Gastrocnemius medialis (tissue), 4 donors: ENCODE measurements around the gene COL24A1. TPM values are rescaled to one million over a fixed set of nuclear protein-coding genes. Genes with fewer than 3 reads are reported as not detected.

Source experiments
- ATAC-seq, 2 donors: fragments of 150-250 bp; one replicate each; pipeline ENCODE4 v1.9.1; 2016
- DNase-seq, 2 donors: peaks; one replicate each; pipeline ENCODE4 v3.0.0-alpha.2; 2019
- H3K27ac ChIP-seq, 4 donors: fragments of 200-600 bp; sonication (generic); 1 replicate in 1 of 4; 2 replicates in 3 of 4; pipeline ENCODE4 v1.5.1; 2016 to 2018; ENCODE audit warnings: mild to moderate bottlenecking in 2 of 4, moderate library complexity in 1 of 4
- H3K27me3 ChIP-seq, 3 donors: fragments of 200-600 bp; sonication (generic) in 2 of 3; 1 replicate in 1 of 3; 2 replicates in 2 of 3; pipeline versions ENCODE4 v1.5.1 to v1.6.0; 2016 to 2019; ENCODE audit warnings: mild to moderate bottlenecking in 1 of 3, moderate library complexity in 1 of 3
- H3K36me3 ChIP-seq, 2 donors: fragments of 200-600 bp; sonication (generic) in 1 of 2; one replicate each; pipeline ENCODE4 v1.5.1; 2017 to 2018
- H3K4me1 ChIP-seq, 2 donors: fragments of 200-600 bp; sonication (generic) in 1 of 2; one replicate each; pipeline ENCODE4 v1.5.1; 2016 to 2017; ENCODE audit warnings: mild to moderate bottlenecking in 2 of 2
- H3K4me3 ChIP-seq, 4 donors: fragments of 200-600 bp; sonication (generic) in 3 of 4; 1 replicate in 1 of 4; 2 replicates in 3 of 4; pipeline ENCODE4 v1.5.1; 2016 to 2019; ENCODE audit warnings: mild to moderate bottlenecking in 2 of 4
- H3K9me3 ChIP-seq, 3 donors: fragments of 200-600 bp; sonication (generic) in 2 of 3; 1 replicate in 1 of 3; 2 replicates in 2 of 3; pipeline ENCODE4 v1.5.1; 2016 to 2019
- POLR2A ChIP-seq, 2 donors: fragments of 450-650 bp; IDR thresholded peaks; one replicate each; pipeline ENCODE4 v1.6.1; 2017; ENCODE audit warnings: antibody characterized with exemption in 2 of 2, mild to moderate bottlenecking in 2 of 2, moderate library complexity in 2 of 2
- in situ Hi-C, 4 donors: fragments of 200-750 bp; cut with MboI; loops; one replicate each; pipeline versions ENCODE4 v1.15.0 to v1.8.0; 2017; ENCODE audit warnings: low sequenced_read_pairs in 4 of 4
- intact Hi-C: fragments of 100-400 bp; cut with DNase I; formaldehyde crosslinking; loops from one replicate; pipeline ENCODE4 v1.15.1; 2023; ENCODE audit warnings: low total_unique reads
- total RNA-seq, 4 donors: library from RNA; depleted of rRNA; stranded (reverse); fragments of >200 nt; gene quantifications; one replicate each; pipeline versions ENCODE4 v1.1.0 to v1.2.3, GENCODE V29; 2016
- TF ChIP-seq, protein P1 (sequence below), 5 experiments: fragments of 450-650 bp in 3 of 5; fragments of 200-600 bp in 2 of 5; sonication (generic) in 2 of 5; IDR thresholded peaks in 4 of 5; conservative IDR thresholded peaks in 1 of 5; 1 replicate in 4 of 5; 2 replicates in 1 of 5; pipeline ENCODE4 v1.5.1; 2016 to 2019; ENCODE audit warnings: antibody characterized with exemption in 5 of 5, mild to moderate bottlenecking in 3 of 5, moderate library complexity in 3 of 5

COL24A1 gene
- total RNA-seq, 4 donors from 2014 or later = 0.09 to 0.36 TPM; not detected in 2

DNA sequence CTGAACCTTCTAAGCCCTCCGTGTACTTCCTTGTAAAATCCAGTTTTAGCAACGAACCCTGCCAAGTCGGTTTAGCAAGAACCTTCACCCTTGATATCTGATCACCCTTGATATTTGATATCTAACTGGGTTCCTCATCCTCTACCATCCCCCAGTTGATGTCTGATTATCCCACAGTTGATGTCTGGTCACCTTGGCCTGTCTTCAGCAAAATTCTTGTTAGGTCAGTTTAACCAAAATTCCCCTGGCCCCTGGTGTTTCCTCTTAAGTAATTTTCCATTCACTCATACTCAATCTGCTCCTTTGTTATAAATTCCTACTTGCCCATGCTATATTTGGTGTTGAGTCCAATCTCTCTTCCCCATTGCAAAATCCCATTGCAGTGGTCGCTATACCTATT is 333.9 kb downstream of the COL24A1 start:
- ATAC-seq (peak in 1 of 2 donors; percentile 36), DNase-seq (peak in 1 of 2 donors; percentile 10)
- Histone ChIP-seq H3K4me1 (no peaks in the 10 kb centered on the region), H3K9me3 (no peaks in the 10 kb centered on the region), H3K36me3 (no peaks in the 10 kb centered on the region), H3K27me3 (no peaks in the 10 kb centered on the region), H3K4me3 (no peak overlapping the region), H3K27ac (no peak overlapping the region)
- intact Hi-C loops = no loop called here
- TF ChIP-seq, protein P1, sequence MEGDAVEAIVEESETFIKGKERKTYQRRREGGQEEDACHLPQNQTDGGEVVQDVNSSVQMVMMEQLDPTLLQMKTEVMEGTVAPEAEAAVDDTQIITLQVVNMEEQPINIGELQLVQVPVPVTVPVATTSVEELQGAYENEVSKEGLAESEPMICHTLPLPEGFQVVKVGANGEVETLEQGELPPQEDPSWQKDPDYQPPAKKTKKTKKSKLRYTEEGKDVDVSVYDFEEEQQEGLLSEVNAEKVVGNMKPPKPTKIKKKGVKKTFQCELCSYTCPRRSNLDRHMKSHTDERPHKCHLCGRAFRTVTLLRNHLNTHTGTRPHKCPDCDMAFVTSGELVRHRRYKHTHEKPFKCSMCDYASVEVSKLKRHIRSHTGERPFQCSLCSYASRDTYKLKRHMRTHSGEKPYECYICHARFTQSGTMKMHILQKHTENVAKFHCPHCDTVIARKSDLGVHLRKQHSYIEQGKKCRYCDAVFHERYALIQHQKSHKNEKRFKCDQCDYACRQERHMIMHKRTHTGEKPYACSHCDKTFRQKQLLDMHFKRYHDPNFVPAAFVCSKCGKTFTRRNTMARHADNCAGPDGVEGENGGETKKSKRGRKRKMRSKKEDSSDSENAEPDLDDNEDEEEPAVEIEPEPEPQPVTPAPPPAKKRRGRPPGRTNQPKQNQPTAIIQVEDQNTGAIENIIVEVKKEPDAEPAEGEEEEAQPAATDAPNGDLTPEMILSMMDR (IDR thresholded peaks at IDR 0.05 in 4 of 5, conservative IDR thresholded peaks at IDR 0.05 in 1 of 5) = no peak
- TF ChIP-seq POLR2A (IDR thresholded peaks at IDR 0.05) = no peak
- in situ Hi-C loops = no loop called here

DNA sequence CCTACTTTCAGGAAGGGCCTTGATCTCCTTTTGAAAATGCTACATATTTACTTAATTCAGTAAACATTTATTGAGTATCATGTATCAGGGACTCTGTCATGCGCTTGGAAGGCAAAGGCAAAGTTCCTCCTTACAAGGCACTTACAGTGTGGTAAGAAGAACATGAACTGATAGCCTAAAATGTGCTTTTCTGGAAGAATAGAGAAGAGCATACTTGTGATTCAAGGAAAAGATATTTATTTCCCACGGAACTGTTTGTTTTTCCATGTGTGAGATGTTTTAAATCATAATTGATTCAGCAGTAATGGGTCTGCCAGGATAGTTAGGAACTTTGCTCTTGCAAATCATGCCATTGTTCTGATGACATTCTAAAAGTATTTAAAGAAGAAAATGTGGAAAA is 338.2 kb downstream of the COL24A1 start:
- Histone ChIP-seq H3K4me3 (no peak overlapping the region), H3K27me3 (no peaks in the 10 kb centered on the region), H3K4me1 (no peaks in the 10 kb centered on the region), H3K36me3 (no peaks in the 10 kb centered on the region), H3K27ac (no peak overlapping the region), H3K9me3 (no peaks in the 10 kb centered on the region)
- intact Hi-C loops (no loop called here), in situ Hi-C loops (no loop called here)
- DNase-seq = no peak
- ATAC-seq = no peak
- no peak for TF ChIP-seq POLR2A (IDR thresholded peaks at IDR 0.05)
- TF ChIP-seq, protein P1 (IDR thresholded peaks at IDR 0.05 in 4 of 5, conservative IDR thresholded peaks at IDR 0.05 in 1 of 5) = no peak

DNA sequence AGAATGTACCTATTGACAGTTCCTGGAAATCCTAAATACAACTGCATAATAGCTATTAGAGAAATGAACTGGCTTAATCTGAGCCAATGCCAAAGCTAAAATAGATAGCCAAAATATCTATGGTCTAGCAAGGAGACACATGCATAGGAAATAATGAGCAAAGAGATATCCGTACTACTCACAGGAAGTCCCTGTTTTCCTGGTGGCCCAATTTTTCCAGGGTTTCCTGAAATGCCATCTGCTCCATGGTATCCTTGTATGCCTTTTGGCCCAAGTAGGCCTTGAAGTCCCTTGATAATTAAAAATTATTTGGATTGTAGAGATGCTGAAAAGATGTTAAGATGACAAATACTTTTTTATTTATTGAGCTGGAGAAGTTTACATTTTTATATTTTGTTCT is 340.0 kb downstream of the COL24A1 start:
- Histone ChIP-seq H3K9me3 (no peaks in the 10 kb centered on the region), H3K4me1 (no peaks in the 10 kb centered on the region), H3K36me3 (no peaks in the 10 kb centered on the region), H3K27me3 (no peaks in the 10 kb centered on the region), H3K27ac (no peak overlapping the region), H3K4me3 (no peak overlapping the region)
- TF ChIP-seq, protein P1 (IDR thresholded peaks at IDR 0.05 in 4 of 5, conservative IDR thresholded peaks at IDR 0.05 in 1 of 5) = no peak
- intact Hi-C loops = no loop called here
- ATAC-seq (no peak), DNase-seq (no peak)
- in situ Hi-C loops = no loop called here

DNA sequence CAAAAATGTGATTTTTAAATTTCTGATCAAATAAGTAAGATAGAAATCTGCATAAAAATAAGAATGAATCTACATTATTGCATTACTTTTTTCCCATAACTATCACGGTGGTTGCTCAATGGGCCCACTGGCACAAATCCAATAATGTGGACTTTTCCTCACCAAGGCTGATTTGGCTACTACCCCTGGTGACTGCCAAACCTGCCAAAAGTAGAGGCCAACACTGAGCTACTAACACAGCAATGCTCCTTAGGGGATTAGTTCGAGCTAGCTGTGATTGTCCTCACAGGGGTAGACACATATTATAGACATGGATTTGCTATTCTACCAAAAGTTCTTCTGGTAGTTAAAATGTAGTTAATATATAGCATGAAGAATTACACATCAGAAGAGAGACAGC is 340.7 kb downstream of the COL24A1 start:
- in situ Hi-C loops (no loop called here), intact Hi-C loops (no loop called here)
- Histone ChIP-seq H3K4me3 (no peak overlapping the region), H3K4me1 (no peaks in the 10 kb centered on the region), H3K27me3 (no peaks in the 10 kb centered on the region), H3K36me3 (no peaks in the 10 kb centered on the region), H3K9me3 (no peaks in the 10 kb centered on the region), H3K27ac (no peak overlapping the region)
- DNase-seq = peak in 1 of 2 donors; percentile 33
- TF ChIP-seq, protein P1 (IDR thresholded peaks at IDR 0.05 in 4 of 5, conservative IDR thresholded peaks at IDR 0.05 in 1 of 5) = no peak
- no peak for TF ChIP-seq POLR2A (IDR thresholded peaks at IDR 0.05)
- ATAC-seq = no peak

DNA sequence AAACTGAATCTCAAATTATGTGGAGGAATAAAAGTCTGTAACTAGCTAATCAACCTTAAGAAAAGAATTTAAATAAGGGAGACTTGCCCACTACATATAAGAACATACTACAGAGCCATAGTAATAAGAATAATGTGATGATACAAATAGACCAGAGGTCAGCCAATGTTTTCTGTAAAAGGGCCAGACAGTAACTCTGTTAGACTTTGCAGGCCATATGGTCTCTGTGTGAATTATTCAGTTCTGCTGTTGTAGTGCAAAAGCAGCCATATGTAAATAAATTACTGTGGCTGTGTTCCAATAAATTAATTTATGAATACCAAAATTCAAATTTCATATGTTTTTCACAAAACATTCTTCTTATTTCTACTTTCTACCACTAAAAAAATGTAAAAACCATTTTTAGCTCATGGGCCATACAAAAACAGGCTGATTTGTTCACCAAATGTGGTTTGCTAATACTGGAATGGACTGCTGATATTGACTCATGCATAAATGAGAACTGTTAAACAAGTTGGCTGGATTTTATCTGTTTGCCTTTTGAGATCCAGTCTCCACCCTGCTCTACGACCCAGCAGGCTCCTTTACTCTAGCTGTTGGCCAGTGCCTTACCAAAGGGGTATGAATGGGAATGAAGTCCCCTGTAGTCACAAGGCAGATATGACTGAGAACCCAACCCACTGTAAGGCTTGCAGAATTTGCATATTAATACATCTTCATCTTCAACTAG is 350.2 kb downstream of the COL24A1 start:
- DNase-seq = no peak
- ATAC-seq = no peak

More for the DNA sequence above, 350.2 kb downstream of the COL24A1 start:
- in situ Hi-C loops = no loop called here
- Histone ChIP-seq H3K4me3 (no peak overlapping the region), H3K4me1 (no peaks in the 10 kb centered on the region), H3K36me3 (no peaks in the 10 kb centered on the region), H3K27me3 (no peaks in the 10 kb centered on the region), H3K27ac (no peak overlapping the region), H3K9me3 (no peaks in the 10 kb centered on the region)
- no peak for TF ChIP-seq POLR2A (IDR thresholded peaks at IDR 0.05)
- TF ChIP-seq, protein P1 (IDR thresholded peaks at IDR 0.05 in 4 of 5, conservative IDR thresholded peaks at IDR 0.05 in 1 of 5) = no peak
- intact Hi-C loops = no loop called here
